Colonic mucosa (tissue), 4 donors: ENCODE measurements around the gene LHFPL3. TPM values are rescaled to one million over a fixed set of nuclear protein-coding genes. Genes with fewer than 3 reads are reported as not detected.

Source experiments
- DNase-seq: peaks from one replicate; pipeline ENCODE4 v3.0.0-alpha.2; 2020
- H3K27ac ChIP-seq: fragments of 200-600 bp; one replicate; pipeline ENCODE4 v1.8.0; 2021
- H3K27me3 ChIP-seq: fragments of 200-600 bp; one replicate; pipeline ENCODE4 v1.8.0; 2021
- H3K36me3 ChIP-seq: fragments of 200-600 bp; one replicate; pipeline ENCODE4 v1.8.0; 2021
- H3K4me1 ChIP-seq: fragments of 200-600 bp; one replicate; pipeline ENCODE4 v1.8.0; 2021; ENCODE audit warnings: mild to moderate bottlenecking
- H3K4me3 ChIP-seq: fragments of 200-600 bp; one replicate; pipeline ENCODE4 v1.8.0; 2021
- H3K9ac ChIP-seq, 2 donors: one replicate each; pipeline ENCODE4 v1.7.0; 2013; ENCODE audit warnings: control low read depth in 2 of 2, low read depth in 2 of 2, low read length in 2 of 2
- H3K9me3 ChIP-seq: fragments of 200-600 bp; one replicate; pipeline ENCODE4 v1.8.0; 2021
- CTCF ChIP-seq: fragments of 200-600 bp; IDR thresholded peaks from one replicate; pipeline ENCODE4 v1.8.0; 2022; ENCODE audit warnings: antibody characterized with exemption, mild to moderate bottlenecking
- intact Hi-C: fragments of 100-400 bp; cut with DNase I; formaldehyde crosslinking; loops from one replicate; pipeline ENCODE4 v1.14.1; 2022
- total RNA-seq, 2 donors: library from RNA; stranded (reverse); fragmentation: NEBNext Ultra II Directional in 1 of 2; extraction: Animal tissue kit (Norgen Biotek cat#: 25700) in 1 of 2; gene quantifications; one replicate each; pipeline ENCODE4 v1.2.1, GENCODE V29; 2021
- donor health status: healthy.
- donor health status: DM: no; HTN: no; CAD: no.
- donor health status: DM: no; HTN: no; CAD: no.

LHFPL3 gene
- total RNA-seq, 2 donors from 2014 or later: 0.12 to 0.27 TPM

- Histone ChIP-seq H3K9me3 (no peaks in the 10 kb centered on the region), H3K9ac (no peak overlapping the region), H3K36me3 (no peaks in the 10 kb centered on the region), H3K4me3 (no peak overlapping the region), H3K27me3 (no peaks in the 10 kb centered on the region), H3K4me1 (no peaks in the 10 kb centered on the region), H3K27ac (no peak overlapping the region)
- DNase-seq: no peak
- intact Hi-C loops: no loop called here
- no peak for TF ChIP-seq CTCF
Measured at GRCh38 chr7:104790440-104790839, 462.0 kb downstream of the LHFPL3 start.

- DNase-seq: no peak
- Histone ChIP-seq H3K9ac (no peak overlapping the region), H3K36me3 (no peaks in the 10 kb centered on the region), H3K27me3 (no peaks in the 10 kb centered on the region), H3K27ac (no peak overlapping the region), H3K9me3 (no peaks in the 10 kb centered on the region), H3K4me1 (no peaks in the 10 kb centered on the region), H3K4me3 (no peak overlapping the region)
- intact Hi-C loops: no loop called here
- TF ChIP-seq CTCF: no peak
Measured at GRCh38 chr7:104791080-104791479, 462.7 kb downstream of the LHFPL3 start.

GRCh38 chr7:104793066-104793465, 464.7 kb downstream of the LHFPL3 start:
- Histone ChIP-seq H3K27ac (no peak overlapping the region), H3K27me3 (no peaks in the 10 kb centered on the region), H3K4me1 (no peaks in the 10 kb centered on the region), H3K4me3 (no peak overlapping the region), H3K36me3 (no peaks in the 10 kb centered on the region), H3K9ac (no peak overlapping the region), H3K9me3 (no peaks in the 10 kb centered on the region)
- DNase-seq: no peak
- no peak for TF ChIP-seq CTCF
- intact Hi-C loops: no loop called here

- H3K27me3 ChIP-seq: no peaks in the 10 kb centered on the region
- TF ChIP-seq CTCF: no peak
- intact Hi-C loops: no loop called here
- no peaks in the 10 kb centered on the region for H3K4me1 ChIP-seq
- H3K9me3 ChIP-seq: no peaks in the 10 kb centered on the region
- no peak overlapping the region for H3K4me3 ChIP-seq
- no peak for DNase-seq
- H3K36me3 ChIP-seq: no peaks in the 10 kb centered on the region
- H3K9ac ChIP-seq: no peak overlapping the region
- H3K27ac ChIP-seq: no peak overlapping the region
Measured at GRCh38 chr7:104794154-104794553, 465.8 kb downstream of the LHFPL3 start.

- no peak for TF ChIP-seq CTCF
- Histone ChIP-seq H3K4me3 (no peak overlapping the region), H3K9me3 (no peaks in the 10 kb centered on the region), H3K27me3 (no peaks in the 10 kb centered on the region), H3K4me1 (no peaks in the 10 kb centered on the region), H3K27ac (no peak overlapping the region), H3K9ac (no peak overlapping the region), H3K36me3 (no peaks in the 10 kb centered on the region)
- intact Hi-C loops: no loop called here
- no peak for DNase-seq
Measured at GRCh38 chr7:104794589-104794988, 466.2 kb downstream of the LHFPL3 start.

GRCh38 chr7:104795086-104795485, 466.7 kb downstream of the LHFPL3 start:
- no peak for DNase-seq
- no peak for TF ChIP-seq CTCF
- no peaks in the 10 kb centered on the region for H3K4me1 ChIP-seq
- H3K36me3 ChIP-seq: no peaks in the 10 kb centered on the region
- H3K9ac ChIP-seq: no peak overlapping the region
- H3K27ac ChIP-seq: no peak overlapping the region
- intact Hi-C loops: no loop called here
- H3K9me3 ChIP-seq: no peaks in the 10 kb centered on the region
- H3K4me3 ChIP-seq: no peak overlapping the region
- H3K27me3 ChIP-seq: no peaks in the 10 kb centered on the region
